Esophagus muscularis mucosa (tissue), 4 donors: Measurements from ENCODE around the gene ADSS1. TPM values are rescaled to one million over a fixed set of nuclear protein-coding genes. Genes with fewer than 3 reads are reported as not detected.

ENCODE experiments used
- DNase-seq: peaks from one replicate; pipeline ENCODE4 v3.0.0-alpha.2; 2017; ENCODE audit errors: extremely low spot score
- H3K27ac ChIP-seq, 4 donors: fragments of 200-600 bp; sonication (generic); replicated peaks in 1 of 4; 1 replicate in 3 of 4; 2 replicates in 1 of 4; pipeline ENCODE4 v1.5.1; 2016 to 2019; ENCODE audit warnings: mild to moderate bottlenecking in 1 of 4
- H3K27me3 ChIP-seq, 4 donors: fragments of 200-600 bp; sonication (generic); one replicate each; pipeline versions ENCODE4 v1.5.1 to v1.6.0; 2016 to 2019
- H3K36me3 ChIP-seq, 4 donors: fragments of 200-600 bp; sonication (generic); one replicate each; pipeline ENCODE4 v1.5.1; 2016 to 2019
- H3K4me1 ChIP-seq, 4 donors: fragments of 200-600 bp; sonication (generic); one replicate each; pipeline ENCODE4 v1.5.1; 2016 to 2019
- H3K4me3 ChIP-seq, 4 donors: fragments of 200-600 bp; sonication (generic); 1 replicate in 2 of 4; 2 replicates in 2 of 4; pipeline ENCODE4 v1.5.1; 2016 to 2019; ENCODE audit warnings: mild to moderate bottlenecking in 4 of 4, moderate library complexity in 1 of 4
- H3K9me3 ChIP-seq, 4 donors: fragments of 200-600 bp; sonication (generic); 1 replicate in 3 of 4; 2 replicates in 1 of 4; pipeline ENCODE4 v1.5.1; 2016 to 2019
- CTCF ChIP-seq, 3 experiments: fragments of 200-600 bp in 2 of 3; fragments of 450-650 bp in 1 of 3; sonication (generic) in 2 of 3; IDR thresholded peaks; one replicate each; pipeline ENCODE4 v1.5.1; 2017 to 2019; ENCODE audit warnings: antibody characterized with exemption in 3 of 3, mild to moderate bottlenecking in 2 of 3, moderate library complexity in 1 of 3
- EP300 ChIP-seq: sonication (generic); formaldehyde crosslinking; IDR thresholded peaks from one replicate; pipeline ENCODE4 v1.6.1; 2017; ENCODE audit warnings: antibody characterized with exemption
- POLR2A ChIP-seq: fragments of 450-650 bp; IDR thresholded peaks from one replicate; pipeline ENCODE4 v1.6.1; 2017; ENCODE audit warnings: antibody characterized with exemption, moderate library complexity, mild to moderate bottlenecking, low read depth
- POLR2AphosphoS5 ChIP-seq, 2 donors: sonication (generic); formaldehyde crosslinking; IDR thresholded peaks; one replicate each; pipeline ENCODE4 v1.6.1; 2017; ENCODE audit warnings: antibody characterized with exemption in 2 of 2
- WGBS: methylation state at CpG from one replicate; pipeline ENCODE4 v1.1.5; 2018; 5-methylcytosine and 5-hydroxymethylcytosine counted together
- intact Hi-C: fragments of 100-400 bp; cut with DNase I; formaldehyde crosslinking; loops from one replicate; pipeline ENCODE4 v1.15.1; 2023
- total RNA-seq, 4 donors: library from RNA; depleted of rRNA; stranded (reverse); fragments of >200 nt; gene quantifications; one replicate each; pipeline versions ENCODE4 v1.1.0 to v1.2.1, GENCODE V29; 2016

The ADSS1 gene
- total RNA-seq, 4 donors from 2014 or later = 4.3 to 7.9 (median 5.7) TPM

- H3K4me1 ChIP-seq = peaks cover 49 to 94% (median 83%) of the 10 kb centered on the region in 4 donors
- H3K27ac ChIP-seq = no peak overlapping the region
- no peaks in the 10 kb centered on the region for H3K27me3 ChIP-seq
- TF ChIP-seq CTCF (IDR thresholded peaks at IDR 0.05) (no peak), POLR2AphosphoS5 (IDR thresholded peaks at IDR 0.05) (no peak), EP300 (no peak), POLR2A (no peak)
- WGBS = 88% methylated on average over 9 of the region's 9 CpGs
- peaks cover 6 to 61% (median 56%) of the 10 kb centered on the region in 4 donors for H3K36me3 ChIP-seq
- no peak overlapping the region for H3K4me3 ChIP-seq
- DNase-seq = no peak
- H3K9me3 ChIP-seq = no peaks in the 10 kb centered on the region
- intact Hi-C loops = no loop called here
These were observed 67.4 kb downstream of the ADSS1 start for GRCh38 chr14:104791425-104791824.

- H3K4me1 ChIP-seq = peaks cover 41 to 94% (median 81%) of the 10 kb centered on the region in 4 donors
- no peaks in the 10 kb centered on the region for H3K27me3 ChIP-seq
- H3K27ac ChIP-seq = no peak overlapping the region
- H3K4me3 ChIP-seq = no peak overlapping the region
- intact Hi-C loops = no loop called here
- WGBS = 82% methylated on average over 20 of the region's 25 CpGs
- H3K9me3 ChIP-seq = no peaks in the 10 kb centered on the region
- DNase-seq = no peak
- no peak for TF ChIP-seq POLR2AphosphoS5 (IDR thresholded peaks at IDR 0.05)
- no peak for TF ChIP-seq EP300
- no peak for TF ChIP-seq CTCF (IDR thresholded peaks at IDR 0.05)
- TF ChIP-seq POLR2A = no peak
- H3K36me3 ChIP-seq = peaks cover 6 to 53% (median 51%) of the 10 kb centered on the region in 4 donors
These were observed 68.3 kb downstream of the ADSS1 start for GRCh38 chr14:104792101-104792884.

GRCh38 chr14:104792945-104793702 lies 69.1 kb downstream of the ADSS1 start:
- Histone ChIP-seq H3K27ac (no peak overlapping the region), H3K9me3 (no peaks in the 10 kb centered on the region), H3K4me3 (peak overlapping the region in 2 of 4 donors; percentile 88 to 95), H3K36me3 (peaks cover 6 to 45% (median 42%) of the 10 kb centered on the region in 4 donors), H3K27me3 (no peaks in the 10 kb centered on the region), H3K4me1 (peaks cover 44 to 94% (median 76%) of the 10 kb centered on the region in 4 donors)
- TF ChIP-seq POLR2A (no peak), EP300 (no peak), POLR2AphosphoS5 (IDR thresholded peaks at IDR 0.05) (no peak), CTCF (IDR thresholded peaks at IDR 0.05) (no peak)
- intact Hi-C loops = no loop called here
- no peak for DNase-seq
- 75% methylated on average over 14 of the region's 16 CpGs for WGBS

- no peaks in the 10 kb centered on the region for H3K9me3 ChIP-seq
- H3K27me3 ChIP-seq = no peaks in the 10 kb centered on the region
- peaks cover 45 to 93% (median 71%) of the 10 kb centered on the region in 4 donors for H3K4me1 ChIP-seq
- peaks cover 6 to 40% (median 37%) of the 10 kb centered on the region in 4 donors for H3K36me3 ChIP-seq
- TF ChIP-seq CTCF (IDR thresholded peaks at IDR 0.05) = no peak
- no peak for TF ChIP-seq POLR2AphosphoS5 (IDR thresholded peaks at IDR 0.05)
- no peak overlapping the region for H3K27ac ChIP-seq
- intact Hi-C loops = no loop called here
- DNase-seq = no peak
- 86% methylated on average over 2 of the region's 2 CpGs for WGBS
- H3K4me3 ChIP-seq = peak overlapping the region; percentile 84 to 95 (median 92)
These were observed 69.6 kb downstream of the ADSS1 start for GRCh38 chr14:104793703-104793959.
